Dendritic cell treated with granulocyte-macrophage colony-stimulating factor and Interleukin-4, amounts not matched to agents 40 ng/mL and 50 ng/mL, for 4 days (primary cell): ENCODE data around the gene RAD51B.
"Not testable (repeated sequence)": the region's sequence is repeated elsewhere in the genome, so short reads cannot be mapped to it uniquely, and the experiment has no call there.

ENCODE experiments used
- H3K27ac Mint-ChIP-seq: one replicate; pipeline ENCODE4 v1.8.0; 2022; ENCODE audit warnings: mild to moderate bottlenecking, mixed read lengths
- H3K27me3 Mint-ChIP-seq: one replicate; pipeline ENCODE4 v1.8.0; 2022; ENCODE audit warnings: mild to moderate bottlenecking, mixed read lengths
- H3K36me3 Mint-ChIP-seq: one replicate; pipeline ENCODE4 v1.8.0; 2022; ENCODE audit warnings: low read depth, mixed read lengths
- H3K4me1 Mint-ChIP-seq: one replicate; pipeline ENCODE4 v1.8.0; 2022; ENCODE audit warnings: low read depth, mixed read lengths
- H3K4me3 Mint-ChIP-seq: one replicate; pipeline ENCODE4 v1.8.0; 2022; ENCODE audit warnings: mild to moderate bottlenecking, moderate library complexity, mixed read lengths
- H3K9me3 Mint-ChIP-seq: one replicate; pipeline ENCODE4 v1.8.0; 2022; ENCODE audit warnings: mixed read lengths
- intact Hi-C: fragments of 100-400 bp; cut with micrococcal nuclease; formaldehyde crosslinking; loops from one replicate; pipeline ENCODE4 v1.15.0; 2022

The RAD51B gene

DNA sequence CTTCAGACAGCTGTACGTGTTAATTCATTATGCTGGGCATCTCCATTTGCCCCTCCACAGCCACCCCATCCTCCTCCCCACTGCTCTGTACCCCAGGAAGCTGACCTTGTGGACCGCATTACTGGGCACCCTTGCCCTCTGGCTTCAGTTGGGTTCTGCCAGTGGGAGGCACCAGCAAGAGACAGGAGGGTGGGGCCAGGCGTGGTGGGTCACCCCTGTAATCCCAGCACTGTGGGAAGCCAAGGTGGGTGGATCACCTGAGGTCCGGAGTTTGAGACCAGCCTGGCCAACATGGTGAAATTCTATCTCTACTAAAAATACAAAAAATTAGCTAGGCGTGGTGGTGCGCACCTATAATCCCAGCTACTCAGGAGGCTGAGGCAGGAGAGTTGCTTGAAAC is 843.2 kb downstream of the RAD51B start:
- H3K4me1 Mint-ChIP-seq = peaks cover 57% of the 10 kb centered on the region
- H3K27ac Mint-ChIP-seq = peak overlapping the region; percentile 1
- H3K9me3 Mint-ChIP-seq, intact Hi-C loops, H3K36me3 Mint-ChIP-seq, H3K4me3 Mint-ChIP-seq: not testable (repeated sequence)
- peaks cover 23% of the 10 kb centered on the region for H3K27me3 Mint-ChIP-seq

DNA sequence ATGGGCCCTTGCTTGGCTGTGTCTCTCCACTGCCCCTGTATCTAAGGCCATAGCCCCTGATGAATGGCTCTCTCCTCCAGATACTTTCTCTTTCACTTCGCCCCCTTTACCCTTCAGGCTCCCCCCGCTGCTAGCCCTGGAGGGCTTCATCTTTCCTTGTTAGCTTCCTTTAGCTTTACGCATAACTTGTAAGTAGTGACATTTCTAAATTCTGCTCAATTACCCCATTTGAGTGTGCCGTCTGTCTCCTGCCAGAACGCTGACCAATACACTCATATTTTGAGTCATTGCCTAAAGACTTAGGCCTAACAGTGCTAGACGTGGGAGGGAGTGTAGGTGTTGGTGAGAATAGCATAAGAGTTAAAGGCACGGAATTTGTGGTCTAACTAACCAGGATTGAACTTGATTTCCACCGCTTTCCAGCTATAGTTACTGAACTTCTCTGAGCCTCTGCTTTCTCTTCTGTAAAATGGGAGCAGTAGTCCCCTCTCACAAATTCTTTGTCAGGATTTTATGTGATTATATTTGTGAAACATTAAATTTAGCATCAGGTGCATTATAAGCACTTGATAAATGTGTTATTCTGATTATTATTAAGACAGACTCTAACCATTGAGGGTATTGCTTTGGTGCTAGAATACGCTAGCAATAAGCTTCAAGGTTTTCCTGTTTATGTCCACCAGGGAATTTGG is 844.0 kb downstream of the RAD51B start:
- Mint-ChIP-seq H3K4me3 (no peak overlapping the region), H3K9me3 (no peaks in the 10 kb centered on the region), H3K36me3 (no peaks in the 10 kb centered on the region), H3K27ac (peak overlapping the region; percentile 8), H3K27me3 (peaks cover 21% of the 10 kb centered on the region), H3K4me1 (peaks cover 62% of the 10 kb centered on the region)
- intact Hi-C loops = no loop called here

DNA sequence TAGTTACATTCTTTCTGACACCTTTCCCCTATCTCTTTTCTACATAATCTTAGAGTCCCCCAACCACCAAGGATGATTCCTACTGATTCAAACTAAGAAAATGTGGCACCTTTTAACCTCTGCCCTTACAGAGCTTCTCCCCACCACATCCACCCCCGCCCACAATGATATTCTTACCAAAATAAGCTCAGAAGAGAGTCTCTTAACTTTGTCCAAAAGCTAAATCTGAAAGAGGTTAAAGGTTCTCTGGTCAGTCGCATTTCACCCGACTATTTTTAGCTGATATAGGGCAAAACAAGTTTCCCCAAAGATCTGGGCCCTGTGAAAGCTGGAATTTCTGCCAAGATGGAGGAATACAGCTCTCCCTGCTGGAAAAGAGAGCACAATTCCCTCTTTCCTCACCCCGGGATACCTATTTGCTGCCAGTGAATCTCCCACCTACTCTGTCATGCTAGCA is 844.7 kb downstream of the RAD51B start:
- no peaks in the 10 kb centered on the region for H3K9me3 Mint-ChIP-seq
- H3K27ac Mint-ChIP-seq = peak overlapping the region; percentile 8
- H3K27me3 Mint-ChIP-seq = peaks cover 17% of the 10 kb centered on the region
- H3K4me3 Mint-ChIP-seq = no peak overlapping the region
- H3K36me3 Mint-ChIP-seq = no peaks in the 10 kb centered on the region
- H3K4me1 Mint-ChIP-seq = peaks cover 65% of the 10 kb centered on the region
- intact Hi-C loops = no loop called here

DNA sequence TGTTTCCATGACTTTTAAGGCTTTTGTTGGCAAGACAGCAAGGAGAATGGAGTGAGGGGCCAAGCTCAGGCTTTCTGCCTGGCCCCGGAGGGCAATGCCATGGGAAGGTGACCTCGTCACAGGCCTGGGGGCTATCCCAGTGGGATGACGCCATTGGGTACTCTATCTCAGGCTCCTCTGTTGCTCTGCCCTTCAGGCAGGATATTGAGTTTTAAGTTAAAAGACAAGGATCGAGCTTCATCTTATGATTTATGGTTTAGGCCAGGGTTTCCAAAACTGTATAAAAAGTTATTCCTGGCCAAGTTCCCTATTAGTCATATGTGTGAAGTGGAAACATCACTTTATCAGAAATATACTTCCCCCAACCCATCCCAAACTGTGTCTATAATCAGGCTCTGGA is 845.6 kb downstream of the RAD51B start:
- Mint-ChIP-seq H3K36me3 (no peaks in the 10 kb centered on the region), H3K9me3 (no peaks in the 10 kb centered on the region), H3K4me1 (peaks cover 72% of the 10 kb centered on the region), H3K27me3 (peaks cover 16% of the 10 kb centered on the region), H3K27ac (peak overlapping the region; percentile 8), H3K4me3 (no peak overlapping the region)
- intact Hi-C loops = no loop called here

DNA sequence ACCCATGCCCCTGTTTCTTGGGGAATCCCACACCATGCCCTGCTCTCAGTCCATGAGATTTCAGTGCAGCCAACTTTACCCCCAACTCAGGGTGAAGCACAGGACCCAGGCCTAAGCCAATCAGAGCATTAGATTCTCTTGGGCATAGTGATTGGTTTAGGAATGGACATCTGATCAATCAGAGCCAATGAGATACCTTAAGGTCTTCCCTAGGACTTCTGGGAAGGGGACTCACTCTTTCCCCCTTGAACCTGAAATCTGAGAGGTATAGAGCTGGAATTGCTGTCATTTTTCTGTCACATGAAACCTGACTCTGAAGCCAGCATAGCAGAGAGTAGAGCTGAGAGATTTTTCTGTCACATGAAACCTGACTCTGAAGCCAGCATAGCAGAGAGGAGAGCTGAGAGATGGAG is 846.2 kb downstream of the RAD51B start:
- H3K27ac Mint-ChIP-seq = no peak overlapping the region
- intact Hi-C loops = no loop called here
- no peak overlapping the region for H3K4me3 Mint-ChIP-seq
- H3K27me3 Mint-ChIP-seq = peaks cover 11% of the 10 kb centered on the region
- peaks cover 73% of the 10 kb centered on the region for H3K4me1 Mint-ChIP-seq
- no peaks in the 10 kb centered on the region for H3K36me3 Mint-ChIP-seq
- no peaks in the 10 kb centered on the region for H3K9me3 Mint-ChIP-seq

DNA sequence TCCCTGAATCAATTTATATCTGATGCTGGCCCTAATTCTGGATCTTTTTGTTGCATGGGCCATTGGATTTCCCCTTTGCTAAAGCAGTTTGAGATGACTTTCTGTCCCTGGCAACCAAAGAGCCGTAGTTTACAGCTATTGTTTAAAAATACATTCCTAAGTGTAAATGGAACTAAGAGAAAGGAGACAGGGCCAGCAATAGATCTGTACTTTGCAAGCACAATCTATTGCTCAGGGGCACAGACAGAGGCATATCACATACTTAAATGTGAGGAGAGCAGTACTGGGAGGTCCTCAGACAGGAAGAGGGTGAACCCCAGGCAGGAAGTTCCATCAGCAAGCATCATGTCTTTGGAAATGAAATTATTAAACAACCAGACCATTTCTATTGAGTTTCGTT is 846.7 kb downstream of the RAD51B start:
- intact Hi-C loops = no loop called here
- no peak overlapping the region for H3K27ac Mint-ChIP-seq
- H3K4me3 Mint-ChIP-seq = no peak overlapping the region
- no peaks in the 10 kb centered on the region for H3K9me3 Mint-ChIP-seq
- H3K4me1 Mint-ChIP-seq = peaks cover 74% of the 10 kb centered on the region
- H3K36me3 Mint-ChIP-seq = no peaks in the 10 kb centered on the region
- peaks cover 9% of the 10 kb centered on the region for H3K27me3 Mint-ChIP-seq

DNA sequence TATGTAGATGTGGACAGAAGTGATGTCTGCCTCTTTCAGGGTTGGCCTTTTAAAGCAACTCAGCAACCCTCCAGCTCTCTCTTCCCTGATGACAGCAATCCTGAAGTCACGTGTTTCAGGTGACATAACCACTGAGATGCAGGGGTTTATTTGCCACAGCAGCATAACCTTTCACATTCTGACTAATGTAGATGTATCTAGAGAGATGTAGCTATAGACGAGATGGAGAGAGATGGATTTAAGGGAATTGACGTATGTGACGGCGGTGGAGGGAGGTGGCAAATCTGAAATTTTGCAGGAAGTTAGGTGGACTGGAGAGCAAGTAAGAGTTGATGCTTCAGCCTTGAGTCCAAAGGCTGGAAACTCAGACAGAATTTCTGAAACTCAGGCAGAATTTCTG is 847.3 kb downstream of the RAD51B start:
- intact Hi-C loops = no loop called here
- Mint-ChIP-seq H3K4me1 (peaks cover 74% of the 10 kb centered on the region), H3K27ac (no peak overlapping the region), H3K36me3 (no peaks in the 10 kb centered on the region), H3K4me3 (no peak overlapping the region), H3K9me3 (no peaks in the 10 kb centered on the region), H3K27me3 (peaks cover 10% of the 10 kb centered on the region)

DNA sequence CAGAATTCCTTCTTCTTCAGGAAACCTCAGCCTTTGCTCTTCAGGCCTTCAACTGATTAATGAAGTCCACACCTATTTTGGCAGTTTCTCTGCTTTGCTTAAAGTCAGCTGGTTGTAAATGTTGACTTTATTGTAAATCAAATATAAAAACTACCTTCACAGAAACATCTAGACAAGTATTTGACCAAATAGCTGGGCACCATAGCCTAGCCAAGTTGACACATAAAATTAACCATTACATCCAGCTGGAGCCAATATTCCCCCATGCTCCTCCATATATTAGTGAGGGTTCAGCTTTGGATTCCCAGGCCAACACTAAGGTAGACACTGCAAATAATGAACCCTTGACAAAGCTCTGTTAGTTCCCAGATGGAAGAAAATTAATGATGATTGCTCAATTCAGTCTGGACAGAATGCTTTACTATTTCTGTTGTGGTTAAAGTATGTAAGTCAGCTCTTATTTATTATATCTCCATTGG is 847.8 kb downstream of the RAD51B start:
- intact Hi-C loops = no loop called here
- Mint-ChIP-seq H3K36me3 (no peaks in the 10 kb centered on the region), H3K4me3 (no peak overlapping the region), H3K4me1 (peaks cover 69% of the 10 kb centered on the region), H3K27me3 (peaks cover 6% of the 10 kb centered on the region), H3K27ac (no peak overlapping the region), H3K9me3 (no peaks in the 10 kb centered on the region)

DNA sequence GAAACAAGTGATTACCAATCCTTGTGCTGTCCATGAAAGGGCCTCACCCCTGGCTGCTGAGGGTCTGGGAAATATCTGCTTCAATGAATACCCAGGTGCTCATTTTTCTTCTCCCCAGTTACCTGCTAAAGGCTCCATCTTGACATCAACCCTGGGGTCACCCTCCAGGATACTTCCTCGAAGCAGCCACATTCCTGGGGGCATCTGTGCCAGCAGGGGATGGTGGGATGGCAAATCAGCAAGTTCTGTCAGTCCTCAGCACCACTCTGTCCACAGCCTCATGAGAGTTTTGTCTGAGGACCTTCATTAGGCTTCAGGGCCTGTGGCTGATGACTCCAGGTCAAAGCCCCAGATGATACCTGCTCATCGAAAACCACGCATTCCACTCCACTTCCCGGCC is 848.4 kb downstream of the RAD51B start:
- Mint-ChIP-seq H3K27me3 (peaks cover 6% of the 10 kb centered on the region), H3K9me3 (no peaks in the 10 kb centered on the region), H3K4me3 (no peak overlapping the region), H3K4me1 (peaks cover 69% of the 10 kb centered on the region), H3K27ac (peak overlapping the region; percentile 12), H3K36me3 (no peaks in the 10 kb centered on the region)
- intact Hi-C loops = no loop called here

DNA sequence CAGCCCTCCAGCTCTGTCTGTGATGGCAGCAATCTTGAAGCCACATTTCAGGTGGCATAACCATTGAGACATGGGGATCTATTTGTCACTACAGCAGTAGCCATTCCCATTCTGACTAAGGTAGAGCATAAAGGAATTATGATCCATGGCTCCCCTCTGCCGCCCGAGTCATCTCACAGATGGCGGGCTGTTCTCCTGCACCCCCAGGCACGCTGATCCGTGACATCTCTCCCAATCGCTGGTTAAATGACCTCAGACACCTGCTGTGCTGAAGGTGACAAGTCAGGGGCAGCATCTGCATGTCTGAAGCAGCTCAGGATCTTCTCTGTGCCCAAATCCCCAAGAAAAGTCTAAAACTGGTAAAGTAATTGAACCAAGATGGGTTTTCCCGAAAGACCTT is 849.0 kb downstream of the RAD51B start:
- Mint-ChIP-seq H3K27me3 (peaks cover 6% of the 10 kb centered on the region), H3K4me3 (no peak overlapping the region), H3K36me3 (no peaks in the 10 kb centered on the region), H3K9me3 (no peaks in the 10 kb centered on the region), H3K4me1 (peaks cover 64% of the 10 kb centered on the region), H3K27ac (peak overlapping the region; percentile 46)
- intact Hi-C loops = no loop called here

DNA sequence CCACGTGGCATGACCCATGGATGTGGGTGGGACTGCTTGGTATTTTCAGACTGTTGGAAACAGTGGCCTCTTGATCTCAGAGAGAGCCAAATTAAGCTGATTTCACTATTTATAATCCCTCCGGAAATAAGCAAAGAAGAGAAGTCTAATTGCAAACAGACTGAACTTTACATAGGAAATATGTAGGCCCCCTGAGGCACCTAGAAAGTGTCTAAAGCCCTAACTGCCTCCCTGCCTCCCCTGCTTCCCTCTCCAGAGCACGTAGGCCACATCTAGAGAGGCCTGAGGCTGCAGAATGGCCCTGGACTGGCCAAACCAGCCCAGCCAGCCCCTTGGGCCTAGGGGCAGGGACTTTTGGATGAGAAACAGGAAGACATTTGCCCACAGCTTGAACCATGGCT is 849.5 kb downstream of the RAD51B start:
- peaks cover 6% of the 10 kb centered on the region for H3K27me3 Mint-ChIP-seq
- no peak overlapping the region for H3K4me3 Mint-ChIP-seq
- no peaks in the 10 kb centered on the region for H3K9me3 Mint-ChIP-seq
- no peaks in the 10 kb centered on the region for H3K36me3 Mint-ChIP-seq
- peak overlapping the region; percentile 46 for H3K27ac Mint-ChIP-seq
- intact Hi-C loops = no loop called here
- H3K4me1 Mint-ChIP-seq = peaks cover 61% of the 10 kb centered on the region

DNA sequence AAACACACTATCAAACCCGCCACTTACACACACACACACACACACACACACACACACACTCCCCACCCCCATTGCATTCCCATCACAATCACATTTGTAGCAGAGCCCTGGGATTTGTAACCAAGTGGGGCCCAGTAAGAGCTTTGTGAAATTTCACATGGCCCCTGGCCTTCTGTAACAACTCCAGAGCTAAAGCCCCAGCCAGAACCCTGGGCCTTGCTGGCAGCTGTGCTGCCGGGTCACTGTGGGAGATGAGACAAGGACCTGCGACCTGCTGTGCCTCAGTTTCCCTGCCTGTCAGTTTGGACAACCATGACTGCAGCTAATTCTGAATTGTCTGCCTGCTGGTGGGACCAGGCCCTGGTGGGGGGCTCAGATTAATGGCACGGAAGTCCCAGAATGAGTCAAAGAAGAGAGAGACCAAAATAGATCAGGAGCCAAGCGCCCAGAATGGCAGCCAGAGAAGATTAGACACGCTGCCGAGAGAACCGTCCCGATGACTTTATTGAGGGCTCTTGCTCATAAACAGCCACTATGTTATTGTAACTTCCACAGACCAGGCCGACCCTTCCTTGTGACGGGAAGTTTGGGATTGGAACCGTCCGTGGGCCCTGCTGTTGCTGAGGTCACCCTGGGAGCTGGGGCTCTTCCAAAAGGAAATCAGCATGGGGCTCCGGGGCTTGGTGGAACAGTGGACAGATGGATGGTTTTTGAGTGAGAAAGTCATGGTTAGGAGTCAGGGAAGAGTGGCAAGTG is 850.2 kb downstream of the RAD51B start:
- Mint-ChIP-seq H3K4me3 (no peak overlapping the region), H3K27ac (peak overlapping the region; percentile 46), H3K9me3 (no peaks in the 10 kb centered on the region), H3K4me1 (peaks cover 56% of the 10 kb centered on the region), H3K27me3 (peaks cover 4% of the 10 kb centered on the region), H3K36me3 (no peaks in the 10 kb centered on the region)
- intact Hi-C loops = no loop called here

DNA sequence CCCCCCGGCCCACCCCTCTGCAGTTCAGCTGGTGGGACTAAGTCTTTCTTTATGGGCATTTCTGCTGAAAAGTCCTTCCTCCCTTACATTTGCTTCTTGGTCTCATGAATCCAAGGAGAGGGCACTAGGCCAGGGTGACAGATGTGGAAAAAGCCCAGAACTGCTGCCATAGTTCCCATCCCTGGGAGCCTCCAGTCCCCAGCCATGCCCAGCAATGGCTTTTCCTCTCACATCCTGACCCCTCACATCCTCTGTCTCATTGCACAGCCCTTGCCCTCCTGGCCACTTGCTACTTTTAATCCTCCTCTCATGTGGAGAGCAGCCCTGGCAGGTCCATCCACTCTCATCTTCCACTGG is 850.8 kb downstream of the RAD51B start:
- Mint-ChIP-seq H3K9me3 (no peaks in the 10 kb centered on the region), H3K4me1 (peaks cover 56% of the 10 kb centered on the region), H3K27me3 (peaks cover 3% of the 10 kb centered on the region), H3K27ac (peak overlapping the region; percentile 73), H3K36me3 (no peaks in the 10 kb centered on the region), H3K4me3 (no peak overlapping the region)
- intact Hi-C loops = no loop called here

DNA sequence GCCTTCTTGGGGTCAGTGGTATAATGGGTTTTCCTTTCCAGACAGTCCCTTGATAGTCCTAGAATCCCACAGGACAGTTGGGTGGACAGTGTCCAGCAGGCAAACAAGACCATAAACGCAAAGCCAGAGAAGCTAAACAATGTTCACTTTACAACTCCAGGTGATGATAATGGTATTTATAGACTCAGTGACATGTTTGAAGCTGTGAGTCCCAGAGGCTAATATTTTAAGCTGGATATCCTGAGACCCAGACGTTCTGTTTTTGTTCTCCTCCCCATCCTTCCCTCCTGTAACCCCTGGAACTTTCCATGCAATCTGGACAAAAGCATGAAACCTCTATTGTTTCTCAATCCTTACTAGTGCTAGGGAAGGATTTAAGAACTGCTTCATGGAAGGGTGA is 852.3 kb downstream of the RAD51B start:
- Mint-ChIP-seq H3K4me1 (peaks cover 52% of the 10 kb centered on the region), H3K4me3 (no peak overlapping the region), H3K36me3 (no peaks in the 10 kb centered on the region), H3K27ac (no peak overlapping the region), H3K9me3 (no peaks in the 10 kb centered on the region), H3K27me3 (peaks cover 3% of the 10 kb centered on the region)
- intact Hi-C loops = no loop called here
